Peyer's patch (tissue), 4 donors: ENCODE measurements around the gene NIT1. TPM values are rescaled to one million over a fixed set of nuclear protein-coding genes. Genes with fewer than 3 reads are reported as not detected.

Source experiments
- DNase-seq, 3 donors: peaks; one replicate each; pipeline ENCODE4 v3.0.0-alpha.2; 2017 to 2019
- H3K27ac ChIP-seq, 4 donors: fragments of 200-600 bp; sonication (generic); one replicate each; pipeline ENCODE4 v1.5.1; 2016 to 2019
- H3K27me3 ChIP-seq, 2 donors: fragments of 200-600 bp; sonication (generic); one replicate each; pipeline ENCODE4 v1.5.1; 2019
- H3K36me3 ChIP-seq, 3 donors: fragments of 200-600 bp; sonication (generic); one replicate each; pipeline ENCODE4 v1.5.1; 2016 to 2019
- H3K4me1 ChIP-seq, 4 donors: fragments of 200-600 bp; sonication (generic); one replicate each; pipeline ENCODE4 v1.5.1; 2016 to 2019
- H3K4me3 ChIP-seq, 4 donors: fragments of 200-600 bp; sonication (generic); 1 replicate in 3 of 4; 2 replicates in 1 of 4; pipeline ENCODE4 v1.5.1; 2016 to 2019; ENCODE audit warnings: mild to moderate bottlenecking in 1 of 4
- H3K9me3 ChIP-seq, 4 donors: fragments of 200-600 bp; sonication (generic); one replicate each; pipeline ENCODE4 v1.5.1; 2016 to 2019; ENCODE audit warnings: mild to moderate bottlenecking in 1 of 4
- CTCF ChIP-seq, 6 experiments: fragments of 450-650 bp in 4 of 6; fragments of 200-600 bp in 2 of 6; sonication (generic) in 1 of 6; IDR thresholded peaks; one replicate each; pipeline ENCODE4 v1.5.1; 2017 to 2019; ENCODE audit warnings: antibody characterized with exemption in 6 of 6, mild to moderate bottlenecking in 3 of 6, moderate library complexity in 1 of 6
- POLR2A ChIP-seq, 2 donors: fragments of 450-650 bp; IDR thresholded peaks; one replicate each; pipeline ENCODE4 v1.5.1; 2017; ENCODE audit warnings: antibody characterized with exemption in 2 of 2, mild to moderate bottlenecking in 2 of 2, moderate library complexity in 2 of 2
- total RNA-seq, 4 donors: library from RNA; depleted of rRNA; stranded (reverse); fragments of >200 nt; gene quantifications; one replicate each; pipeline ENCODE4 v1.1.0, GENCODE V29; 2016

NIT1 gene
- total RNA-seq, 4 donors from 2014 or later, result 54.5 to 148 (median 120) TPM

- DNase-seq, result peak in 2 of 3 donors; percentile 80 to 87
- no peaks in the 10 kb centered on the region for H3K27me3 ChIP-seq
- H3K9me3 ChIP-seq, result no peaks in the 10 kb centered on the region
- no peak overlapping the region for H3K4me3 ChIP-seq
- H3K4me1 ChIP-seq, result peaks cover 0 to 14% (median 0%) of the 10 kb centered on the region in 4 donors
- H3K27ac ChIP-seq, result peak overlapping the region in 1 of 4 donors; percentile 68
- no peak for TF ChIP-seq POLR2A (IDR thresholded peaks at IDR 0.05)
- TF ChIP-seq CTCF (IDR thresholded peaks at IDR 0.05), result no peak
- no peaks in the 10 kb centered on the region for H3K36me3 ChIP-seq
Measured at GRCh38 chr1:161082996-161083747, 34.7 kb upstream of the NIT1 start.

GRCh38 chr1:161083748-161084596 is 33.9 kb upstream of the NIT1 start:
- TF ChIP-seq CTCF (IDR thresholded peaks at IDR 0.05) (no peak), POLR2A (IDR thresholded peaks at IDR 0.05) (no peak)
- Histone ChIP-seq H3K9me3 (no peaks in the 10 kb centered on the region), H3K4me1 (peaks cover 0 to 14% (median 0%) of the 10 kb centered on the region in 4 donors), H3K27ac (peak overlapping the region in 1 of 4 donors; percentile 68), H3K27me3 (no peaks in the 10 kb centered on the region), H3K4me3 (no peak overlapping the region), H3K36me3 (no peaks in the 10 kb centered on the region)
- no peak for DNase-seq

- peaks cover 0 to 14% (median 0%) of the 10 kb centered on the region in 4 donors for H3K4me1 ChIP-seq
- H3K27ac ChIP-seq, result no peak overlapping the region
- no peak for DNase-seq
Measured at GRCh38 chr1:161084597-161084988, 33.3 kb upstream of the NIT1 start.

GRCh38 chr1:161085165-161085564 is 32.7 kb upstream of the NIT1 start:
- Histone ChIP-seq H3K4me3 (no peak overlapping the region), H3K27me3 (no peaks in the 10 kb centered on the region), H3K4me1 (peaks cover 0 to 14% (median 0%) of the 10 kb centered on the region in 4 donors), H3K27ac (no peak overlapping the region), H3K9me3 (no peaks in the 10 kb centered on the region), H3K36me3 (no peaks in the 10 kb centered on the region)
- no peak for DNase-seq
- TF ChIP-seq POLR2A (IDR thresholded peaks at IDR 0.05), result no peak
- no peak for TF ChIP-seq CTCF (IDR thresholded peaks at IDR 0.05)

More at GRCh38 chr1:161084597-161084988, 33.3 kb upstream of the NIT1 start:
- no peaks in the 10 kb centered on the region for H3K27me3 ChIP-seq
- no peak overlapping the region for H3K4me3 ChIP-seq
- no peak for TF ChIP-seq CTCF (IDR thresholded peaks at IDR 0.05)
- no peak for TF ChIP-seq POLR2A (IDR thresholded peaks at IDR 0.05)
- no peaks in the 10 kb centered on the region for H3K36me3 ChIP-seq
- H3K9me3 ChIP-seq, result no peaks in the 10 kb centered on the region

- TF ChIP-seq POLR2A (IDR thresholded peaks at IDR 0.05) (no peak), CTCF (IDR thresholded peaks at IDR 0.05) (no peak)
- no peak overlapping the region for H3K27ac ChIP-seq
- no peak for DNase-seq
Measured at GRCh38 chr1:161086457-161086856, 31.4 kb upstream of the NIT1 start.

More at GRCh38 chr1:161086457-161086856, 31.4 kb upstream of the NIT1 start:
- Histone ChIP-seq H3K4me1 (peaks cover 0 to 14% (median 0%) of the 10 kb centered on the region in 4 donors), H3K4me3 (no peak overlapping the region), H3K9me3 (no peaks in the 10 kb centered on the region), H3K36me3 (no peaks in the 10 kb centered on the region), H3K27me3 (no peaks in the 10 kb centered on the region)
